SK-N-SH treated with all-trans-retinoic acid at 6 μM for 48 hours (cell line): ENCODE measurements around the gene SPA17.

ENCODE experiments used
- ATAC-seq: fragments of 200-7000 bp; cut with Tn5 transposase; 3 replicates; pipeline ENCODE4 v1.9.1; 2020; ENCODE audit warnings: mild to moderate bottlenecking, moderate library complexity
- BACH2 ChIP-seq: fragments of 250-450 bp; sonication (Bioruptor Pico); IDR thresholded peaks from 2 replicates; pipeline ENCODE4 v1.9.0; 2021; ENCODE audit warnings: mild to moderate bottlenecking, borderline replicate concordance
- ESRRG ChIP-seq: fragments of 250-450 bp; sonication (Bioruptor Pico); IDR thresholded peaks from 2 replicates; pipeline ENCODE4 v1.6.1; 2021; ENCODE audit warnings: mild to moderate bottlenecking
- GLIS3 ChIP-seq: fragments of 250-450 bp; sonication (Bioruptor Pico); IDR thresholded peaks from 2 replicates; pipeline ENCODE4 v1.5.0; 2020; ENCODE audit warnings: mild to moderate bottlenecking, moderate library complexity
- OSR1 ChIP-seq: fragments of 250-450 bp; sonication (Bioruptor Pico); IDR thresholded peaks from 2 replicates; pipeline ENCODE4 v1.8.0; 2022; ENCODE audit warnings: moderate library complexity, mild to moderate bottlenecking, inconsistent platforms
- RARB ChIP-seq: fragments of 250-450 bp; sonication (Bioruptor Pico); IDR thresholded peaks from 2 replicates; pipeline ENCODE4 v1.8.0; 2021; ENCODE audit warnings: mild to moderate bottlenecking, moderate library complexity
- SNAI2 ChIP-seq: fragments of 250-450 bp; sonication (Bioruptor Pico); IDR thresholded peaks from 2 replicates; pipeline ENCODE4 v1.5.0; 2020; ENCODE audit warnings: mild to moderate bottlenecking, moderate library complexity
- TCF4 ChIP-seq: fragments of 250-450 bp; sonication (Bioruptor Pico); IDR thresholded peaks from 2 replicates; pipeline ENCODE4 v1.8.0; 2021; ENCODE audit warnings: mild to moderate bottlenecking, moderate library complexity, borderline replicate concordance
- ZC3H10 ChIP-seq: fragments of 250-450 bp; sonication (Bioruptor Pico); IDR thresholded peaks from 2 replicates; pipeline ENCODE4 v1.5.1; 2021; ENCODE audit warnings: mild to moderate bottlenecking, moderate library complexity
- ZFP30 ChIP-seq: fragments of 450-650 bp; formaldehyde crosslinking; IDR thresholded peaks from 2 replicates; pipeline ENCODE4 v1.5.0; 2022; ENCODE audit warnings: mild to moderate bottlenecking, moderate library complexity
- ZNF565 ChIP-seq: fragments of 450-650 bp; formaldehyde crosslinking; conservative IDR thresholded peaks from 2 replicates; pipeline ENCODE4 v1.5.0; 2020; ENCODE audit warnings: low read depth, mild to moderate bottlenecking, moderate library complexity
- ZNF70 ChIP-seq: fragments of 450-650 bp; formaldehyde crosslinking; IDR thresholded peaks from 2 replicates; pipeline ENCODE4 v1.5.0; 2020; ENCODE audit warnings: mild to moderate bottlenecking, moderate library complexity
- TF ChIP-seq, protein P1 (sequence below): fragments of 250-450 bp; sonication (Bioruptor Pico); IDR thresholded peaks from 2 replicates; pipeline ENCODE4 v1.5.0; 2020; ENCODE audit warnings: mild to moderate bottlenecking, moderate library complexity
- TF ChIP-seq, protein P2 (sequence below): fragments of 250-450 bp; sonication (Bioruptor Pico); IDR thresholded peaks from 2 replicates; pipeline ENCODE4 v1.5.1; 2020; ENCODE audit warnings: low read depth, mild to moderate bottlenecking, moderate library complexity
- TF ChIP-seq, protein P3 (sequence below): fragments of 250-450 bp; sonication (Bioruptor Pico); IDR thresholded peaks from 2 replicates; pipeline ENCODE4 v1.8.0; 2020; ENCODE audit warnings: mild to moderate bottlenecking, moderate library complexity, borderline replicate concordance
- TF ChIP-seq, protein P4 (sequence below): fragments of 250-450 bp; sonication (Bioruptor Pico); IDR thresholded peaks from 2 replicates; pipeline ENCODE4 v1.5.1; 2021; ENCODE audit warnings: mild to moderate bottlenecking, moderate library complexity
- TF ChIP-seq, protein P5 (sequence below): fragments of 250-450 bp; sonication (Bioruptor Pico); IDR thresholded peaks from 2 replicates; pipeline ENCODE4 v1.8.0; 2021; ENCODE audit warnings: low read depth, mild to moderate bottlenecking, moderate library complexity, borderline replicate concordance

Gene SPA17

DNA sequence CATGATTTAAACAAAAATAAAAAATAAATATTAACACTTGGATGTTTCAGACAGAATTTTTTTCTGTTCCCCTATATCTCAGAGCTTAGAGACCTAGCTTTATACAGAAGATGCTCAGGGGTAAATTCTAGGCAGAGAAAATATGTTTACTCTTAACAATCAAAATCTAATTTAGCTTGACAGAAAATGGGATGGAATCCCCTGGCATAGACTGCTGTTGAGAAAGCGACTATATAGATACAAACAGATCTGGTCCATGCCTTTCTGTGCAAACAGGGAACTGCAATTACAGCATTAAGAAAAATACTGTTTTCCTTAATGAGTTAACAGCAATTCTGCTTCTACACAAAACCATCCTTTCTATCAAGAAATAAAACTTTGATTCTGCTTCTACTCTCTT, 14.7 kb upstream of the SPA17 start:
- TF ChIP-seq, protein P1, sequence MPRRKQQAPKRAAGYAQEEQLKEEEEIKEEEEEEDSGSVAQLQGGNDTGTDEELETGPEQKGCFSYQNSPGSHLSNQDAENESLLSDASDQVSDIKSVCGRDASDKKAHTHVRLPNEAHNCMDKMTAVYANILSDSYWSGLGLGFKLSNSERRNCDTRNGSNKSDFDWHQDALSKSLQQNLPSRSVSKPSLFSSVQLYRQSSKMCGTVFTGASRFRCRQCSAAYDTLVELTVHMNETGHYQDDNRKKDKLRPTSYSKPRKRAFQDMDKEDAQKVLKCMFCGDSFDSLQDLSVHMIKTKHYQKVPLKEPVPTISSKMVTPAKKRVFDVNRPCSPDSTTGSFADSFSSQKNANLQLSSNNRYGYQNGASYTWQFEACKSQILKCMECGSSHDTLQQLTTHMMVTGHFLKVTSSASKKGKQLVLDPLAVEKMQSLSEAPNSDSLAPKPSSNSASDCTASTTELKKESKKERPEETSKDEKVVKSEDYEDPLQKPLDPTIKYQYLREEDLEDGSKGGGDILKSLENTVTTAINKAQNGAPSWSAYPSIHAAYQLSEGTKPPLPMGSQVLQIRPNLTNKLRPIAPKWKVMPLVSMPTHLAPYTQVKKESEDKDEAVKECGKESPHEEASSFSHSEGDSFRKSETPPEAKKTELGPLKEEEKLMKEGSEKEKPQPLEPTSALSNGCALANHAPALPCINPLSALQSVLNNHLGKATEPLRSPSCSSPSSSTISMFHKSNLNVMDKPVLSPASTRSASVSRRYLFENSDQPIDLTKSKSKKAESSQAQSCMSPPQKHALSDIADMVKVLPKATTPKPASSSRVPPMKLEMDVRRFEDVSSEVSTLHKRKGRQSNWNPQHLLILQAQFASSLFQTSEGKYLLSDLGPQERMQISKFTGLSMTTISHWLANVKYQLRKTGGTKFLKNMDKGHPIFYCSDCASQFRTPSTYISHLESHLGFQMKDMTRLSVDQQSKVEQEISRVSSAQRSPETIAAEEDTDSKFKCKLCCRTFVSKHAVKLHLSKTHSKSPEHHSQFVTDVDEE, result no peak
- TF ChIP-seq GLIS3 (CRISPR knock-in tag), result no peak

DNA sequence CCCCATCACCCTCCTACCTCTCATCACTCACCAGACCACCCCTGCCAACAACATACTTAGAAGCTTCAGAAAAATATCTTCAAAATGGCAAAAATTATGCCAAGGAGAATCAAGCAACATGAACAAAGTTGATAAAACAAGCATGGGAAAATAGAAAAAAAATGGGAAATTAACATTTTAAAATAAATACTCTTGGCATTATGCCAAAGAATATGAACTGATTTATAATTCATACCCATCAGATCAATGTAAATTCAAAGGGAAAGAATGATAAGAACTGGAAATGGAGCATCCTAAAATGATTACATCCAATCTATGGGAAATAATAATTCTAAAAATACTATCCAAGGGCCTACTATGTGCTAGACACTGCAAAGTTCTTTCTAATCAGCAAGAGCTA, 12.2 kb upstream of the SPA17 start:
- TF ChIP-seq OSR1 (CRISPR knock-in tag), result no peak
- TF ChIP-seq SNAI2 (CRISPR knock-in tag), result no peak
- no peak for TF ChIP-seq RARB (CRISPR knock-in tag)
- no peak for TF ChIP-seq ZNF565 (CRISPR knock-in tag)
- TF ChIP-seq, protein P2, sequence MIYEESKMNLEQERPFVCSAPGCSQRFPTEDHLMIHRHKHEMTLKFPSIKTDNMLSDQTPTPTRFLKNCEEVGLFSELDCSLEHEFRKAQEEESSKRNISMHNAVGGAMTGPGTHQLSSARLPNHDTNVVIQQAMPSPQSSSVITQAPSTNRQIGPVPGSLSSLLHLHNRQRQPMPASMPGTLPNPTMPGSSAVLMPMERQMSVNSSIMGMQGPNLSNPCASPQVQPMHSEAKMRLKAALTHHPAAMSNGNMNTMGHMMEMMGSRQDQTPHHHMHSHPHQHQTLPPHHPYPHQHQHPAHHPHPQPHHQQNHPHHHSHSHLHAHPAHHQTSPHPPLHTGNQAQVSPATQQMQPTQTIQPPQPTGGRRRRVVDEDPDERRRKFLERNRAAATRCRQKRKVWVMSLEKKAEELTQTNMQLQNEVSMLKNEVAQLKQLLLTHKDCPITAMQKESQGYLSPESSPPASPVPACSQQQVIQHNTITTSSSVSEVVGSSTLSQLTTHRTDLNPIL (CRISPR knock-in tag), result no peak
- TF ChIP-seq, protein P3, sequence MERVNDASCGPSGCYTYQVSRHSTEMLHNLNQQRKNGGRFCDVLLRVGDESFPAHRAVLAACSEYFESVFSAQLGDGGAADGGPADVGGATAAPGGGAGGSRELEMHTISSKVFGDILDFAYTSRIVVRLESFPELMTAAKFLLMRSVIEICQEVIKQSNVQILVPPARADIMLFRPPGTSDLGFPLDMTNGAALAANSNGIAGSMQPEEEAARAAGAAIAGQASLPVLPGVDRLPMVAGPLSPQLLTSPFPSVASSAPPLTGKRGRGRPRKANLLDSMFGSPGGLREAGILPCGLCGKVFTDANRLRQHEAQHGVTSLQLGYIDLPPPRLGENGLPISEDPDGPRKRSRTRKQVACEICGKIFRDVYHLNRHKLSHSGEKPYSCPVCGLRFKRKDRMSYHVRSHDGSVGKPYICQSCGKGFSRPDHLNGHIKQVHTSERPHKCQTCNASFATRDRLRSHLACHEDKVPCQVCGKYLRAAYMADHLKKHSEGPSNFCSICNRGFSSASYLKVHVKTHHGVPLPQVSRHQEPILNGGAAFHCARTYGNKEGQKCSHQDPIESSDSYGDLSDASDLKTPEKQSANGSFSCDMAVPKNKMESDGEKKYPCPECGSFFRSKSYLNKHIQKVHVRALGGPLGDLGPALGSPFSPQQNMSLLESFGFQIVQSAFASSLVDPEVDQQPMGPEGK (CRISPR knock-in tag), result no peak
- TF ChIP-seq GLIS3 (CRISPR knock-in tag), result no peak
- TF ChIP-seq, protein P4, sequence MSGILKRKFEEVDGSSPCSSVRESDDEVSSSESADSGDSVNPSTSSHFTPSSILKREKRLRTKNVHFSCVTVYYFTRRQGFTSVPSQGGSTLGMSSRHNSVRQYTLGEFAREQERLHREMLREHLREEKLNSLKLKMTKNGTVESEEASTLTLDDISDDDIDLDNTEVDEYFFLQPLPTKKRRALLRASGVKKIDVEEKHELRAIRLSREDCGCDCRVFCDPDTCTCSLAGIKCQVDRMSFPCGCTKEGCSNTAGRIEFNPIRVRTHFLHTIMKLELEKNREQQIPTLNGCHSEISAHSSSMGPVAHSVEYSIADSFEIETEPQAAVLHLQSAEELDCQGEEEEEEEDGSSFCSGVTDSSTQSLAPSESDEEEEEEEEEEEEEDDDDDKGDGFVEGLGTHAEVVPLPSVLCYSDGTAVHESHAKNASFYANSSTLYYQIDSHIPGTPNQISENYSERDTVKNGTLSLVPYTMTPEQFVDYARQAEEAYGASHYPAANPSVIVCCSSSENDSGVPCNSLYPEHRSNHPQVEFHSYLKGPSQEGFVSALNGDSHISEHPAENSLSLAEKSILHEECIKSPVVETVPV (CRISPR knock-in tag), result no peak
- TF ChIP-seq, protein P1, result no peak
- TF ChIP-seq BACH2 (CRISPR knock-in tag), result no peak
- no peak for TF ChIP-seq ZC3H10 (CRISPR knock-in tag)
- no peak for TF ChIP-seq ZFP30
- TF ChIP-seq ZNF70 (CRISPR knock-in tag), result no peak
- TF ChIP-seq TCF4 (CRISPR knock-in tag), result no peak
- TF ChIP-seq, protein P5, sequence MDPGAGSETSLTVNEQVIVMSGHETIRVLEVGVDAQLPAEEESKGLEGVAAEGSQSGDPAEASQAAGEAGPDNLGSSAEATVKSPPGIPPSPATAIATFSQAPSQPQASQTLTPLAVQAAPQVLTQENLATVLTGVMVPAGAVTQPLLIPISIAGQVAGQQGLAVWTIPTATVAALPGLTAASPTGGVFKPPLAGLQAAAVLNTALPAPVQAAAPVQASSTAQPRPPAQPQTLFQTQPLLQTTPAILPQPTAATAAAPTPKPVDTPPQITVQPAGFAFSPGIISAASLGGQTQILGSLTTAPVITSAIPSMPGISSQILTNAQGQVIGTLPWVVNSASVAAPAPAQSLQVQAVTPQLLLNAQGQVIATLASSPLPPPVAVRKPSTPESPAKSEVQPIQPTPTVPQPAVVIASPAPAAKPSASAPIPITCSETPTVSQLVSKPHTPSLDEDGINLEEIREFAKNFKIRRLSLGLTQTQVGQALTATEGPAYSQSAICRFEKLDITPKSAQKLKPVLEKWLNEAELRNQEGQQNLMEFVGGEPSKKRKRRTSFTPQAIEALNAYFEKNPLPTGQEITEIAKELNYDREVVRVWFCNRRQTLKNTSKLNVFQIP (CRISPR knock-in tag), result no peak
- no peak for TF ChIP-seq ESRRG (CRISPR knock-in tag)
- TF ChIP-seq, all 23 proteins: peak for 0
- ATAC-seq, result no peak

More for the DNA sequence above, 14.7 kb upstream of the SPA17 start:
- no peak for ATAC-seq

DNA sequence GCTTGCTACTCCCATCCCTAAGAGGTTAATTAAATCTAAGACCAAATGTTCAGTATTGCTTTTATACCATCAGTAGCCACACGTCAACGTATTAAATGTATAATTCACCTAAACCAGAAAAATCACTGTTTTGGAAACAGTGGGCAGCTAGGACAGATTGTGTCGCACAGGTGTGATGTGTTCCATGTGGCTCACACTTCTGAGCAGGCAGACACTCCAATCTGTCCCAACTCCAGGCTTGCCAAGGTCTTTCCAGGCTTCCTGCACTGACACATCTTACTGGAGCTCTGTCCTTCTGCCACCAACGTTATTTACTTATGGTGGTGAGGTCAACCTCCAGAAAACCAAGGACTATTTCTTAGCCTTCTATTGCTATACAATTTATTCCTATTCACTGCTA, 11.6 kb upstream of the SPA17 start:
- TF ChIP-seq, protein P2 (CRISPR knock-in tag), result no peak
- no peak for TF ChIP-seq GLIS3 (CRISPR knock-in tag)

More for the DNA sequence above, 11.6 kb upstream of the SPA17 start:
- ATAC-seq, result no peak
